SW480 (cell line): ENCODE measurements around the gene FLAD1.
A peak's percentile ranks its signal among the peaks of the same experiment; 100 is the strongest.

Experiments used
- DNase-seq: peaks from one replicate; pipeline ENCODE4 v3.0.0-alpha.2; 2016; ENCODE audit warnings: low spot score

Gene FLAD1

GRCh38 chr1:155005076-155006011 lies 22.2 kb downstream of the FLAD1 start:
- DNase-seq: no peak

DNA sequence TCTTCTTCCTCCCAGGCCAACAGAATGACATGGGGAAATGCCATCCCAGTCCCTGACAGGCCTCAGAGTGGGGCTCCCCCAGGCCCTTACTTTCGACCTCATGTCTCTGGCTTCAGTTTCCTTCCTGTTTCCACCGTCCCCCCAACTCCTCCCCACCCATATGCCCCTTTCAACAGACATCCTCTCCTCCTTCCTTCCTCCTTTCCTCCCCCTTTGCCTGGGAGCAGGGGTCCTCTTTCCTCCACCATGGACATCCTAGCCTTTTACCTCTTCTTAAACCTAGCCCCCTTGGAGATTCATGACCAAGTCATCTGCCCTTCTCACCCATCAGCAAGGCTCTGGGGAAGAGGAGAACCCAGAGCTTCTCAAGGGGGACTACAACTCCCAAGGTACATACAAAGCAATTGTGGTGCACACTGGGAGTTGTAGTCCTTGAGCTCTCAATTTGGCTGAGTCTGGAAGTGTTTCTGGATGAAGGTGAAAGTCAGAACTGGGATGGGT lies 23.5 kb downstream of the FLAD1 start:
- peak; percentile 41 for DNase-seq

GRCh38 chr1:155007251-155007828 lies 24.2 kb downstream of the FLAD1 start:
- DNase-seq: no peak

GRCh38 chr1:155008015-155008941 lies 25.1 kb downstream of the FLAD1 start:
- DNase-seq: no peak

DNA sequence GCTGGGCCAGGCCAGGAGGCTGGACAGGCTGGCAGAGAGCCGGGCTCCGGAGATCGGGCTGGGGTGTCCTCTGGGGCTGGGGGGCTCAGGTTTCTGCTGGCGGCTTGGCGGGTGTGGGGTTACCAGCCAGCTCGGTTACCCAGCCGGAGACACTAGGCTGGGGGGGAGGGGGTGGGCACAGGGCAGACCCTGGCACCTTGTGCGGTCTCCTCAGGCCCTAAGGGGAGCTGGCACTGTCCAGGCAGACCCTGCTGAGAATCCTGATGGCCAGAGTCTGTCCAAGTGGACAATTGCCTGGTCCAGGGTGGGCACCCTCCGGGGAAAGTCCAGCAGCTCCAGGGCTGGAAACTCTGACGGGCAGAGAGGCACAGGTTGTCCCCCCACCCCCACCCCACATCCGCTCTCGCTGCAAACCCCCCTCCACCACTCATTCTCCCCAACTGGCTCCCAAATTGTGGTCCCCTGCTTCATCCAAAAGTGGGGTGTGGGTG lies 26.1 kb downstream of the FLAD1 start:
- DNase-seq: no peak

GRCh38 chr1:155009742-155010141 lies 26.6 kb downstream of the FLAD1 start:
- no peak for DNase-seq

DNA sequence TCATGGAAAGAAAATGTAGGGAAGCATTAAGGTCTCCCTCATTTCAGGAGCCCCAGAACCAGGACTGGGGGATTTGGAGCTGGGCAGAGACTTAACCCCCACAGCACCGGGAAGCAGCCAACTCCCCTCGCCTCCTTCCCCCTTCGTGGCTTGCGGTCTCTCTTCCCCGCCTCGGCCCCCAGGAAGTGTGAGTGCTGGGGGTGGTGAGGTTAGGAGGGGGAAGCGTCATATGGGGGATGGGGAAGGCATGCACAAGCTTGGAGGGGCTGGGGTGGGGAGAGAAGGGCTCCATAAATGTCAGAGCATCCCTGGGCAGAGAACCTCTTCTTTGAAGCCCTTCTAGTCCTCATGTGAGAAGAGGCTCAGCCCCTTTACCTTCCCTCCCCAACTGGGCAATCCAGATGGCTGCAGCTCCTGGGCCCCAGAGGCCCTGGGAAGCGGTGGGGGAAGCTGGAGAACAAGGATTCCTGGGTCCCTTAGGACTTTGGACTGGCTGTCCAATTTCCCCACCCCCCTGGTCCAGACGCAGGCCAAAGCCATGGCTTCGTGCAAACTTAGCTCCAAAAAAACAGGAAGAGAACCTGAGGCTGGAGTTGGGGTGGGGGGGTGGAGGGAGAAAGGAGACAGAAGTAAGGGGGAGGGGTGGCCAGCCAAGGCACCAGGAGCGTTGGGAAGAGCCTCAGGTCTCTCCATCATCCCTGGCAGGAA lies 27.2 kb downstream of the FLAD1 start:
- no peak for DNase-seq

DNA sequence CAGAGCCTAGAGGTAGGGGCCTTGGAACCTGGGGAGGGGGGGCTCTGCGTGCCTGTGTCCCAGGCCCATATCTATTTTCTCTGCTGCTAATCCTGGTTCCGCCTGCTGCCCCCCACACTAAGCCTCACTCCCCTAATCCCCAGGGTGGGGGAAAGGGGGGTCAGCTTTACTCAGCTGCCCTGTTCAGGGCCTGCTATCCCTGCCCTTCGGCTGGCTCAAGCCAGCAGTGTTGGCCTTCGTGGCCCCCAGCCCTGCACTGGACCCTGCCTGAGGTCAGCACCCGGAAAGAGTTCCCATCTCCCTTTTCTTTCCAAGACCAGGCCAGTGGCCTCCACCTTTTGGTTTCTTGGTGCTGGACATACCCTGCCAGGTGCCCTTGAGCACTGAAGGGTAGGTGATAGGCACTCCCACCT lies 27.9 kb downstream of the FLAD1 start:
- no peak for DNase-seq

DNA sequence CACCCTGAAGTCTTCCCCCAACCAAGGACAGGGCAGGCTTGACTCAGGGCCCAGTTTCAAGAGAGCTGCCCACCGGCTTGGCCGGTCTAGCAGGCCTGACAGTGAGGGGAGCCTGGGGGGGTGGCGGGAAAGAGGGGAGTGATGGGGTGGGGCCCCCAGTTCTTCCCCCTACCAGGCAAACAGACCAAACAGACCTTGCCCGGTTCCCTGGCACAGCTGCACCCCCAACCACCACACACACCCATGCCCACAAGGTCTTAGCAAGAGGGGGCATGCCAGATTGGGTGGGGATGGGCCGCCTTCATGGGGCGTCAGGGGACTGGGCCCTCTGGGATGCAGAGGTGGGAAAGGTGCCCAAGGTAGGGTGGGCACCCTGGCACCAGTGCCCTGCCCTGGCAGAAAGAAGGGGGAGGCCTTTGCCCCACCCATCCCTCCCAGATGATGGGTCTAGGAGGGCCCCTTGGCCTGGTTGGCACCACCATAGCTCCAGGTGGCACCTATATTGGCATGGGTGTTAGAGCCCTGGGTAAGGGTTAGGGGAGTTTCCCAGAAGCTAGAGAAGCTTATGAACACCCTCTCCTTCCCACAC lies 28.4 kb downstream of the FLAD1 start:
- DNase-seq: no peak

GRCh38 chr1:155012026-155012546 lies 28.9 kb downstream of the FLAD1 start:
- no peak for DNase-seq

DNA sequence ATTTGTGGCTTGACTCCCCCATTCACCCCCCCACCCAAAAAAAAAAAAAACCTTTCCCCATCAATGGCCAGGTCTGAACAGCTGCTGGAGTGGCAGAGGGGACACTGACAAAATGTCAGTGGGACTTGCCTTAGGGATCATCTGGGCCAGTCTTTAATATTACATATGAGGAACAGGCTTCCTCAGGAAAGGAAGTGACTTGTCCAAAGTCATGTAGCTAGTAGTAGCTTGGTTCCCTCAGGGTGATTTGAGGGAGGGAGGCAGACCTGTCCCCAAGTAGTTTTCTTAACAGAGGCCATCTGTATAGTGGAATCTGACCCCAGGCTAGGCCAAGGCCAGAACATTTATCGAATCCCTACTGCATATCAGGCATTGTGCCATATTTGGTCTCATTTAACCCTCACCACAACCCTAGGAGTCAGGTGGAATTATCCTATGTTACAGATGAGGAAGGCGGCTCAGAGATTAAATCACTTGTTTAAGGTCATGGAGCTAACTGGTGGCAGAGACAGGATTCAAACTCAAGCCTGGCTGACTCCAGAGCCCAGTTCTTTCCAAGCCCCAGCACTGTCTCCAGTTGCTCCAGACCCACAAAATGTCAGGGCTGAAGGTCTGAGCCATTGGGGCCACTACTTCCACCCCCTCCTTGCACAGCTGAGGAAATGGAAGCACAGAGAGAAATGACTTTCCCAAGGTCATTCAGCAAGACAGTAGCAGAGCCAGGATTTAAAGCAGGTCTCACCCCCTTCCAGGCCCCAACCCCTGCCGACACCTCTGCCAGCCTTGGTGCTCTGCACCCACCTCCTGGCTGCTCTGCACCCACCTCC lies 29.8 kb downstream of the FLAD1 start:
- DNase-seq: no peak

DNA sequence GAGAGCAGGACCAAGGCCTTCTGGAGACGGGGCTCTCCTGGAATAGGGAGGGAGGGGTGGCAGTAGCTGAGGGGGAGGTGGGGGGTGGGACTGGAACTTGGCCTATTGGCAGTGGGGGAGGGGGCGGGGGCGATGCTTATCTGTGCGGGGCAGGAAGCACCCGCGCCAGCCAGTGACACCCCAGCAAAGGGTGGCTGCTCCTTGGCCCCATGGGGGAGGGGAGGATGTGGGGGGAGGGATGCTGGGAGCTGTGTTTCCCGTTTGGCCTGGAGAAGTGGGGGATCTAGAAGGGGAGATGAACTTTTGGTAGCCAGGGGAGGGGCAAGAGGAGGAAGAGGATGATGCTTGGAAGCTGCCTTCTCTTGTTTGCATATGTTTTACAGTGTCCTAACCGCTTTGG lies 30.5 kb downstream of the FLAD1 start:
- DNase-seq: no peak

GRCh38 chr1:155014709-155015508 lies 31.8 kb downstream of the FLAD1 start:
- no peak for DNase-seq

GRCh38 chr1:155015527-155016230 lies 32.5 kb downstream of the FLAD1 start:
- DNase-seq: no peak

- DNase-seq: no peak
These were observed 33.2 kb downstream of the FLAD1 start for GRCh38 chr1:155016231-155016831.

DNA sequence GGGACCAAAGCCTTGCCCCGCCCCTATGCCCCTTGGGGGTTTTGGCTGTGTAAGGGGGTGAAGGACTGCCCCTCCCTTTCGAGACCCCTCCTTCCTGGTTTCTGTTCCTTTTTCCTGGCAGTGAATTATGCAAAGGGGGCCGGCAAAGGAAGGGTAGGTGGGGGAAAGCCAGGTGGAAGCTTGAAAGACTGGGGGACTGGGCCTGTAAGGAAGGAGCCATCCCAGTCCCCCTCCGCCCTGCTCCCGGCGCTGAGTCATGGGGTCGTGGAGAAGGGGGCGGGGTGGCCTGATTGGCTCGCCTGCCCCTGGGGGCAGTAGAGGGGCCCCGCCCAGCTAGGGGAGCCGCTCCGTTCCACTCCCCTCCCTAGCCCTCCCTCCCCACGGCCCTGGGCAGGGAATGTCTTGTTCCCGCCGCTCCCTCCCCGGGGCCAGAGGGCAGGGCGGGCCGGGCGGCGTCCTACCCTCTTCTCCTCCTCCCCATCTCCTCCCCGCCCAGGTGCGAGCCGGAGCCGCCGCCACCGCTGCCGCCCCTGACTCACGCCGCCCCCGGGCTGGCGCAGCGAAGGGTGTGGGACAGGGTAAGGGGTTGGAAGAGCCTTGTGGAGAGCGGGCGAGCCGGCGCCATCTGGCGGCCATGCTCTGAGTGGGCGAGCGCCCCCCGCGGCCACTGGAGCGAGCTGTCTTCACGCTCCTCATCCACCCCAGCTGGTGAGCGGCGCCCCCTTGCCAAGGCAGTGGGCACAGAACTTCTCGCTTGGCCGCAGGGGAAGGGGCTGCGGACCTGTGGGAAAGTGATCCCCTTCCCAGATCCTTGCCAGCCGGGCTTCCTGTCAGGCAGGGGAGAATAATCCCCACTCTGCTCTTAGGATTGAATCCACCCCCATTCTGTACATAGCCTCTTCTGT lies 34.1 kb downstream of the FLAD1 start:
- DNase-seq: peak; percentile 92

DNA sequence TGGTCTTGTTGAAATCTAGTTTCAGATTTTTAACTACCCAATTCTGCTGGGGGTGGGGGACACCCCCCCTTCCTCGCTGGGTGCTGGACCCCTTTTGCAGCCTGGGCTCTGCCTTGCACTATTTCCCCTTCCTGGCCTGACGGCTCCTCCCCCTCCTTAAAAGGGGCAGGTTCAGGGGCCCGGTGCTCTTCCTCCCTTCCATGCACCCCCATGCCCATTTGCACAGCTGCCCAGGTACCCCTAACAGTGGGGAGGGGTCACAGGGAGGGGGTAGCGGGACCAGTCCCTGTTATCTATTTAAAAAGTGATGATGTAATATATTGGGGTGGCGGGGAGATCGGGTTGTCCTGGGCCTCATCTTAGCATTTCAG lies 34.8 kb downstream of the FLAD1 start:
- no peak for DNase-seq
